Measurements from ENCODE around the gene OCIAD2.

Gene OCIAD2

DNA sequence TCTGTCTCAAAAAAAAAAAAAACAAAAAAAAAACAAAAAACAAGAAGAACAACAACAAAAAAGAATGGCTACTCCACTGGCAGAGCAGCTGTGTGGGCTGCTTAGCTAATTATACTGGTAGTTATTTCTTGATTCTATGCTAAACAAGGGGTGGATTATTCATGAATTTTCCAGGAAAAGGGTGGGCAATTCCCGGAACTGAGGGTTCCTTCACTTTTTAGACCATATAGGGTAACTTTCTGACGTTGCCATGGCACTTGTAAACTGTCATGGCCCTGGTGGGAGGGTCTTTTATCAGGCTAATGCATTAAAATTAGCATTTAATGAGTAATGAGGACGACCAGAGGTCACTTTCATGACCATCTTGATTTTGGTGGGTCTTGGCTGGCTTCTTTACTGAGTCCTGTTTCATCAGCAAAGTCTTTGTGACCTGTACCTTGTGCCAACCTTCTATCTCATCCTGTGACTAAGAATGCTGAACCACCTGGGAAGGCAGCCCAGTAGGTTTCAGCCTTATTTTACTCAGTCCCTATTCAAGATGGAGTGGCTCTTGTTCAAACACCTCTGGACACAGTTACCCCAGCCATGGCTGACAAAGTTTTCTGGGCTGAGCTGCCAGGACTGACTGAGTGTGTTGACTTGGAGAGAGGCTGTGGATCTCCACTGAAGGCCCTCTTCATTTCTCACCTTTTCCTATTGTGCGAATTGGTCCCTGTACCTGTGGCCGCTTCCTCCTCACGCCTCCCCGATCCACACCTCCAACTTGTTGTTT, 1.3 kb upstream of the OCIAD2 start:
- Histone ChIP-seq H3K27ac (ENCODE audit: low read depth, low read length) (no peak overlapping the region), H3K9me3 (ENCODE audit: control insufficient read depth, insufficient read depth, low read length) (no peaks in the 10 kb centered on the region), H3K9ac (ENCODE audit: low read depth, low read length) (no peak overlapping the region), H3K4me3 (ENCODE audit: low read depth, low read length) (no peak overlapping the region; the same call in 1 of the 2 replicates), H3K27me3 (ENCODE audit: control insufficient read depth, insufficient read depth, low read length) (no peaks in the 10 kb centered on the region), H3K4me1 (ENCODE audit: control insufficient read depth, insufficient read depth, low read length) (peaks cover 4% of the 10 kb centered on the region), H3K36me3 (ENCODE audit: control insufficient read depth, insufficient read depth, low read length) (peaks cover 13% of the 10 kb centered on the region)

DNA sequence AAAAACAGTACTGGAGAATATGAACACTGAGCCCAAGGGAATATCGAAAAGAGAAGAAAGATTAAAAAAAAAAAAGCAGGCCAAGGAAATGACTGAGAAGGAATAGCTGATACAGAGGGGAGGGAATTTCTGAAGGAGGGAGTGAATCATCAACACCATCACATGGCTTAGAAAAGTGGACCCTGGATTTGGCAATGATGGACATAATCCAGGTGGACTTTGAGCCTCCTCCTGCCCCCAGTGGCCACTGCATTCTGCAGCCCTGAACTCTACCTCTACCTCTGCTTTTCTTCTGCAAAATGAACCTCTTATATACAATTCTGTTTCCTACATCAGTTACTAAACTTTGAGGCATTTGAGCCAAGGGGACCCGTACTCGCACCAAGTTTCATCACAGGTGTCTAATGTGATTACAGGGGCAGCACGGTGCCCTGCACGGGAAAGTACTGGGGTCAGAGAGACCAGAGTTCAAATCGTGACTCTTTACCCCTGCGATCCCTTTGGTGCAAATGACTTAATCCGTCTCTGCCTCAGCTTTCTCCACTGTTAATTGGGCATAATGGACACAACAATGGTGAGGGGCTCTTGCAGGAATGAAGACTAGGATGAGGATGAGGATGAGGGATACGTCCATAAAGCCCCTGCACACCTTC, 1.1 kb downstream of the OCIAD2 start:
- Histone ChIP-seq H3K4me3 (ENCODE audit: low read depth, low read length) (peak overlapping the region; percentile 73), H3K36me3 (ENCODE audit: control insufficient read depth, insufficient read depth, low read length) (peaks cover 37% of the 10 kb centered on the region), H3K27me3 (ENCODE audit: control insufficient read depth, insufficient read depth, low read length) (no peaks in the 10 kb centered on the region), H3K9ac (ENCODE audit: low read depth, low read length) (peak overlapping the region; percentile 71; the same call in 1 of the 2 replicates), H3K27ac (ENCODE audit: low read depth, low read length) (no peak overlapping the region), H3K4me1 (ENCODE audit: control insufficient read depth, insufficient read depth, low read length) (peaks cover 4% of the 10 kb centered on the region), H3K9me3 (ENCODE audit: control insufficient read depth, insufficient read depth, low read length) (no peaks in the 10 kb centered on the region)

DNA sequence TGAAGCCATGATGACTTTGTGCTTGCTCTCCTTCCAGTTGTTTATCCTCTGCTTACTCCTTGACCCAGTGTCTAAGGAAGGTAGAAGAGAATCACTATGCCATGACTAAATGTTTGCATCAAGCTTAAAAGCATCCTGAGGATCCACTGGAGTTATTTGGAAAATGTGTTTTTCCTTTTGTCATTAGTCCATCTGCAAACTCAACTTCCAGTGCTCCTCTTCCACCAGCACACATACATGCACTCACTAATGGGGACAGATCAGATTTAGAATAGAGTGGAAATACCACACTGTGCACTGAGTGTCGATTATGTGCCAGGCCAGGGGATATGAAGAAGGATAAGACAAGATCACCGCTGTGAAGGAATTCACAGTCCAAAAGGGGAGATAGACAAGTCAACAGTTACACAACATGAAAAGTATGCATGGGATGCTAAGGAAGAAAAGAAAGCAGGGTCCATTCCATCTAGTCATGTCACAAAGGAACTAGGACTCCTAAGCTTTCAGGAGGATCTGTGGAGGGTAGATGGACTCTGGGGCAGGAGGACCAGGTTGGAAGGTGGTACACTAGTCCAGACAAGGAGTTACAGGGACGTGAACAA, 1.9 kb downstream of the OCIAD2 start:
- H3K9ac ChIP-seq (ENCODE audit: low read depth, low read length) = no peak overlapping the region
- H3K4me1 ChIP-seq (ENCODE audit: control insufficient read depth, insufficient read depth, low read length) = peaks cover 4% of the 10 kb centered on the region
- no peak overlapping the region for H3K27ac ChIP-seq (ENCODE audit: low read depth, low read length)
- H3K4me3 ChIP-seq (ENCODE audit: low read depth, low read length) = no peak overlapping the region
- H3K36me3 ChIP-seq (ENCODE audit: control insufficient read depth, insufficient read depth, low read length) = peaks cover 45% of the 10 kb centered on the region
- H3K27me3 ChIP-seq (ENCODE audit: control insufficient read depth, insufficient read depth, low read length) = no peaks in the 10 kb centered on the region
- H3K9me3 ChIP-seq (ENCODE audit: control insufficient read depth, insufficient read depth, low read length) = no peaks in the 10 kb centered on the region

DNA sequence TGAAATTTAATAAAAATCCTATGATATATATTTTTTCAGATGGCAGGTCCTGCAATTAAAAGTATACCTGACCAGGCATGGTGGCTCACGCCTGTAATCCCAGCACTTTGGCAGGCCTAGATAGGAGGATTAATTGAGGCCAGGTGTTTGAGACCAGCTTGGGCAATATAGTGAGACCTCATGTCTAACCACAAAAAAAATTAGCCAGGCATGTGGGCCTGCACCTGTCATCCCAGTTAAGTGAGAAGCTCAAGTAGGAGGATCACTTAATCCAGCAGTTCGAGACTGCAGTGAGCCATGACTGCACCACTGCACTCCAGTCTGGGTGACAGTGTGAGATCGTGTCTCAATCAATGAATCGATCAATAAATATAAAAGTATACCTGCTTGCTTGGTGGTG, 2.5 kb downstream of the OCIAD2 start:
- H3K9me3 ChIP-seq (ENCODE audit: control insufficient read depth, insufficient read depth, low read length) = no peaks in the 10 kb centered on the region
- no peaks in the 10 kb centered on the region for H3K27me3 ChIP-seq (ENCODE audit: control insufficient read depth, insufficient read depth, low read length)
- no peak overlapping the region for H3K4me3 ChIP-seq (ENCODE audit: low read depth, low read length)
- H3K27ac ChIP-seq (ENCODE audit: low read depth, low read length) = no peak overlapping the region
- H3K4me1 ChIP-seq (ENCODE audit: control insufficient read depth, insufficient read depth, low read length) = peaks cover 4% of the 10 kb centered on the region
- peaks cover 51% of the 10 kb centered on the region for H3K36me3 ChIP-seq (ENCODE audit: control insufficient read depth, insufficient read depth, low read length)
- no peak overlapping the region for H3K9ac ChIP-seq (ENCODE audit: low read depth, low read length)

DNA sequence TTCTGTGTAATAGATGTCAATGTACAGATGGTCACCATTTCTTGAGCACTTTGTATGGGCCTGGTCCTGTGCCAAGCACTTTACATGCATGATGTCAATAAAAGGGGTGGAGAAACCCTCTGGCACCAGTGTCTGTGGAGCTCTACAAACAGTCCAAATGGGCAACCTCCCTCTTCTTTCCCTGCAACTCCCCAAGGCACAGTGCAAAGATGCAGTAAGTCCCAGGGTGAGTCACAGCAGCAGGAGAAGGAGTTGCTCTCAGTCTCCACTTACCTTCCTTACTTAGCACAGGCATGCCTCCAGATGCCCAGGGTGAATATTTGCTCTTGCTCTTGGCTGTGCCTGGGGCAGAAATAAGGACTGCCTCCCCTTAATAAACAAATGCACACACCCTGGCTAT, 4.3 kb downstream of the OCIAD2 start:
- Histone ChIP-seq H3K4me3 (ENCODE audit: low read depth, low read length) (no peak overlapping the region), H3K9ac (ENCODE audit: low read depth, low read length) (no peak overlapping the region), H3K9me3 (ENCODE audit: control insufficient read depth, insufficient read depth, low read length) (no peaks in the 10 kb centered on the region), H3K27ac (ENCODE audit: low read depth, low read length) (no peak overlapping the region), H3K4me1 (ENCODE audit: control insufficient read depth, insufficient read depth, low read length) (peaks cover 4% of the 10 kb centered on the region), H3K36me3 (ENCODE audit: control insufficient read depth, insufficient read depth, low read length) (peaks cover 68% of the 10 kb centered on the region), H3K27me3 (ENCODE audit: control insufficient read depth, insufficient read depth, low read length) (no peaks in the 10 kb centered on the region)

DNA sequence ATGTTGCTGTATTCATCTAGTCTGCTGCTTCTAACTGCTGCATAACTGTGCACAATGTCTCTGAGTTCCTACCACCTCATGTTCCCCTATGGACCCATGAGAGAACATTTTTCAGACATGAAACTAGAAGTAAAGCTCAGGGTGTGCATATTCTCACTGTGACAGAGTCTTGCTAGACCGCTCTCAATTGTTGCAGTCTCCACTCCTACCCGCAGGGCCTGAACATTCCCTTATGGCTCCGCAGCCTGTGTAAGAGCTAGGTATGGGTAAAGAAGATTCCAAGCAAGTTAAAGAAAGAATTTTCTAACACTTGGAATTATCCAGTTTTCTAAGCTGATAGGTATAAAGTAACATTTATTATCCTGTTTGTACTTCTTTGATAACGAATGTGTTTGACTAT, 5.4 kb downstream of the OCIAD2 start:
- Histone ChIP-seq H3K4me1 (ENCODE audit: control insufficient read depth, insufficient read depth, low read length) (no peaks in the 10 kb centered on the region), H3K9ac (ENCODE audit: low read depth, low read length) (no peak overlapping the region), H3K27ac (ENCODE audit: low read depth, low read length) (no peak overlapping the region), H3K27me3 (ENCODE audit: control insufficient read depth, insufficient read depth, low read length) (no peaks in the 10 kb centered on the region), H3K36me3 (ENCODE audit: control insufficient read depth, insufficient read depth, low read length) (peaks cover 78% of the 10 kb centered on the region), H3K9me3 (ENCODE audit: control insufficient read depth, insufficient read depth, low read length) (no peaks in the 10 kb centered on the region), H3K4me3 (ENCODE audit: low read depth, low read length) (no peak overlapping the region)

DNA sequence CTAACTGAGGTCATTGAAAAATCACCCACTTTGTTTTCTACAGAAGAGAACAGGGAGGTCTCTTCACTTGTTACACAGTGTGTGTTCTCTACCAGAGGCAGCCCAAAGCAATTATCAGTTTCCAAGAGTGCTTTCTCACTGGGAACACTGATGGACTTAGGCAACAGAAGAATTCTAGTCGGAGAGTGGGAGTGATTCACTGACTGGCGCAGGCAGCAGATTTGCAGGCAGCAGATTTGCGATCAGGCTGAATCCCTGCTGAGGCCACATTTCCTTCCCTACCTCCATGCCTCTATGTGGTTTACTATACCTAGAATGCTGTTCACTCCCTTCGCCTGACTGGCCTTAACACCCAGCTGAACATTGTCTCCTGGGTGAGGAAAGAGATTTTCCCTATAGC, 6.6 kb downstream of the OCIAD2 start:
- H3K9me3 ChIP-seq (ENCODE audit: control insufficient read depth, insufficient read depth, low read length) = no peaks in the 10 kb centered on the region
- H3K27me3 ChIP-seq (ENCODE audit: control insufficient read depth, insufficient read depth, low read length) = no peaks in the 10 kb centered on the region
- no peaks in the 10 kb centered on the region for H3K4me1 ChIP-seq (ENCODE audit: control insufficient read depth, insufficient read depth, low read length)
- no peak overlapping the region for H3K27ac ChIP-seq (ENCODE audit: low read depth, low read length)
- no peak overlapping the region for H3K9ac ChIP-seq (ENCODE audit: low read depth, low read length)
- no peak overlapping the region for H3K4me3 ChIP-seq (ENCODE audit: low read depth, low read length)
- peaks cover 90% of the 10 kb centered on the region for H3K36me3 ChIP-seq (ENCODE audit: control insufficient read depth, insufficient read depth, low read length)

DNA sequence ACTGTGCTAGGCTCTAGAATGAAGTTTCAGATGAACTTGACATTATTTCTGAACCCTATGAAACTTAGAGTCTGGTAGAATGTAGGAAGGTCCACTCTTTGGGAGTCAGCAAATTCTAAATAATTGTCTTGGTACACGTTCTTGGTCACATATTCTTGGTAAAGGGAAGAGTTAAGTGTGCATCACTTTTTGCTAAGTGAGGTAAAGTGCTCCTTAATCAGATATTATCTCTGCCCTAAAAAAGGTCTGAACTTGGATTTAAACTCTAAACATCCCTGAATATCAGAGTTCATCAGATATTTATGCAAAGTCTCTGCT, 7.2 kb downstream of the OCIAD2 start:
- Histone ChIP-seq H3K4me1 (ENCODE audit: control insufficient read depth, insufficient read depth, low read length) (no peaks in the 10 kb centered on the region), H3K9ac (ENCODE audit: low read depth, low read length) (no peak overlapping the region), H3K27me3 (ENCODE audit: control insufficient read depth, insufficient read depth, low read length) (no peaks in the 10 kb centered on the region), H3K36me3 (ENCODE audit: control insufficient read depth, insufficient read depth, low read length) (peaks cover 89% of the 10 kb centered on the region), H3K27ac (ENCODE audit: low read depth, low read length) (no peak overlapping the region), H3K4me3 (ENCODE audit: low read depth, low read length) (no peak overlapping the region), H3K9me3 (ENCODE audit: control insufficient read depth, insufficient read depth, low read length) (no peaks in the 10 kb centered on the region)

DNA sequence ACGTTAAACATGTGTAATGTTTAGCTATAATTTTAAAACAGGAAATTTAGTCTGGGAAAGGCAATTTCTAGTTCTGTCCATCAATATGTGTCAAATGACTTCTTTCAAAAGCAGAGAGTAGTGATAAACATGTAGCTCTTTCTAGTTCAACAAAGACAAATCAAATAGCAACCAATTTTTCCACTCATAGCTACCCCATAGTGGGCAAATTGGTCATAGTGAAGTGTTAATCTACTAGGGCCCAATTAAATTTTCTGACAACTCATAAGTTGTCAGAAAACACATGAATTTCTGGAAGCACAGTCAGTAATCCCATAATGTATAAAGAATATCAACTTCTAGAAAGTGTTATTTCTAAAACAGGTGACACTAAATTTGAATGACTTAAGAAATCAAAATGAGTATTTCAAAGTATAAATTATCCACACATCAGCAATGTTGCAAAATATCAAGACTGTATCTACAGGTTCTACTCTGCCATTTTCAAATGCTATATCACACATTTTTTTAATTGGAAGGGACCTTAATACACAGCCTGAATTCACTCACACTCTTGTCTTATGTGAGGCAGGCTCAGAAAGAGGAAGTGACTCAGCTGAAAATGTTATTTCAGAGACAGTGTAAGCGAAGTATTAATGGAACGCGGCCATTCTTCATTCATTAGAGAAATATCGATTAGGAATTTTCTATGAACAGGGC, 7.7 kb downstream of the OCIAD2 start:
- H3K4me3 ChIP-seq (ENCODE audit: low read depth, low read length) = no peak overlapping the region
- H3K27ac ChIP-seq (ENCODE audit: low read depth, low read length) = no peak overlapping the region
- H3K4me1 ChIP-seq (ENCODE audit: control insufficient read depth, insufficient read depth, low read length) = no peaks in the 10 kb centered on the region
- H3K9me3 ChIP-seq (ENCODE audit: control insufficient read depth, insufficient read depth, low read length) = no peaks in the 10 kb centered on the region
- H3K36me3 ChIP-seq (ENCODE audit: control insufficient read depth, insufficient read depth, low read length) = peaks cover 87% of the 10 kb centered on the region
- H3K9ac ChIP-seq (ENCODE audit: low read depth, low read length) = no peak overlapping the region
- no peaks in the 10 kb centered on the region for H3K27me3 ChIP-seq (ENCODE audit: control insufficient read depth, insufficient read depth, low read length)

DNA sequence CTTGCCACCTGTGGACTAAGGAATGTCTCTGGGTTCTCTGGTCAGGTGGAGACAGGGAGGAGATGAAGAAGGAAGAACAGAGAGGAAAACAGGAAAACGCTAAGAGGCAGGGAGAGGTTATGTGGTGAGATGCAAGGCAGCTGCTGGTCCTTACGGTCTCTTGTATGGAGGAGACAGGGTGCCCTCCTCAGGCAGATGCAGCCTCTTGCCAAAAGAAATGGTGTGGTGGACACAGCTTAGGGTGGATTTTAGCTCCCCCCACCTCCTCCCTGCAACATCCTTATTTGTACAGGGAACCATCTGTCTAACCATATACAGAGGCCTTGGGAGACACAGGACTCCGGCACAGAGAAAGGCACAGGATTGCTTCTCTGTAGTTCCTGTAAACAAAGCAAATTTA, 9.7 kb downstream of the OCIAD2 start:
- Histone ChIP-seq H3K9ac (ENCODE audit: low read depth, low read length) (no peak overlapping the region), H3K27ac (ENCODE audit: low read depth, low read length) (no peak overlapping the region), H3K36me3 (ENCODE audit: control insufficient read depth, insufficient read depth, low read length) (peaks cover 92% of the 10 kb centered on the region), H3K27me3 (ENCODE audit: control insufficient read depth, insufficient read depth, low read length) (no peaks in the 10 kb centered on the region), H3K4me3 (ENCODE audit: low read depth, low read length) (no peak overlapping the region), H3K9me3 (ENCODE audit: control insufficient read depth, insufficient read depth, low read length) (no peaks in the 10 kb centered on the region), H3K4me1 (ENCODE audit: control insufficient read depth, insufficient read depth, low read length) (no peaks in the 10 kb centered on the region)

Measured in HUES48 (cell line).